ENCODE results near the gene DYNC1I1.

- TF ChIP-seq CTCF (conservative IDR thresholded peaks at IDR 0.05; ENCODE audit: low read depth, low read length) (no peak), EZH2 (IDR thresholded peaks at IDR 0.05; ENCODE audit: borderline replicate concordance, low read depth, low read length, poor library complexity, severe bottlenecking) (no peak)
Observed at GRCh38 chr7:95845007-95845406, 72.7 kb downstream of the DYNC1I1 start.

All from A673 (cell line).